Mesenteric fat pad (tissue), 1 donor: ENCODE measurements around the gene DIO3. TPM values are rescaled to one million over a fixed set of nuclear protein-coding genes. Genes with fewer than 3 reads are reported as not detected.
"Not testable (repeated sequence)": the region's sequence is repeated elsewhere in the genome, so short reads cannot be mapped to it uniquely, and the experiment has no call there.

Experiments used
- DNase-seq: peaks from one replicate; pipeline ENCODE4 v3.0.0-alpha.2; 2020; ENCODE audit warnings: low spot score
- total RNA-seq: library from RNA; stranded (reverse); fragmentation: NEBNext Ultra II Directional; extraction: Animal tissue kit (Norgen Biotek cat#: 25700); gene quantifications from one replicate; pipeline ENCODE4 v1.2.1, GENCODE V29; 2021
- donor health status: DM: yes; HTN: yes; CAD: no.

Gene DIO3
- total RNA-seq, 1 donor from 2014 or later: 6.4 TPM

GRCh38 chr14:101540481-101541462 is 20.5 kb upstream of the DIO3 start:
- DNase-seq: no peak

DNA sequence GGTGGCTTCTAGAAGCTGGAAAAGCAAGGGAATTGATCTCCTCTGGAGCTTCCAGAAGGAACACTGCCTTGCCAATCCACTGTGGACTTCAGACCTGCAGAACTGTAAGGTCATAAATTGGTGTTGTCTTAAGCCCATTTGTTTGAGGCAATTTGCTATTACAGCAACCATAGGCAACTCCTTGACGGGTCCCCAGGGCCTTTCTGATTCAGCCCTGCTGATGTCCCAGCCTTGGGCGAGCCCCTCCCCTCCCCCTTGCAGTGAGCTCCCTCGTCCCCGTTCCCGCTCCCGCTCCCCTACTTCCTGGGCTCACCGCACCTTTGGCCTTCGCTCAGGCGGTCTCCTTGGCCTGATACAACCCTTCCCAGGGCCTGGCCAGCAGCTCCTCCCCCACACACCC is 18.9 kb upstream of the DIO3 start:
- no peak for DNase-seq

DNA sequence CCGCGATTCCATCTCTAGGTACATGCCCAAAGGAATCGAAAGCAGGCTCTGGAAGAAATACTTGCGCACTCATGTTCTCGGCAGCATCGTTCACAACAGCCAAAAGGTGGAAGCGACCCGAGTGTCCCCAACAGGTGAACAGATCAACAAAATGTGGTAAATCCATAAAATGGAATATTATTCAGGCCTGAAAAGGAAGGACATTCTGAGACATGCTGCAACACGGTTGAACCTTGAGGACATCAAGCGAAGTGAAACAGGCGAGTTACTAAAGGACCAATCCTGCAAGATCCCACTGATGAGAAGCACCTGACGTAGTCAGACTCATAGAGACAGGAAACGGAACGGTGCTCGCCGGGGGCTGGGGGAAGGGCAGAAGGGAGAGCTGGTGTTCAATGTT is 17.5 kb upstream of the DIO3 start:
- no peak for DNase-seq

GRCh38 chr14:101544550-101544949 is 16.7 kb upstream of the DIO3 start:
- DNase-seq: no peak

DNA sequence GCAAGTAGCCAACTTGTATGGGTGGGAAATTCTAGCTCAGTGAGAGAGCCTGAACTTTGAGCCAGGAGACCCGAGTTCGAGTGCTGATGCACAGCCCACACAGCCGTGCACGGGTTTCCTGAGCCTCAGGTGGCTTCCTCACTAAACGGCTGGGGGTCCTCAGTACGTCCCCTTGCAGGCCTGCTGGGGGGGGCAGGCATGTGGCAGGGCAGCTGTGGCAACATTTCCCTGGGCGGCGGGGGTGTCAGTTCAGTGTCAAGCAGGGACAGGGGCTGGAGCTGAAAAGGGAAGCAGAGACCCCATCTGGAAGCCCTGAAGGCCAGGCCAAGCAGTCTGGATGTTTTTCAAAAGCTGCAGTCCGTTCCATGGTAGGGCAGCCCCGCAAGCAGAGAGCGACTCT is 14.6 kb upstream of the DIO3 start:
- no peak for DNase-seq

GRCh38 chr14:101547107-101547738 is 14.1 kb upstream of the DIO3 start:
- no peak for DNase-seq

GRCh38 chr14:101547961-101548669 is 13.2 kb upstream of the DIO3 start:
- no peak for DNase-seq

- DNase-seq: no peak
Observed at GRCh38 chr14:101548710-101549109, 12.6 kb upstream of the DIO3 start.

GRCh38 chr14:101549154-101549553 is 12.1 kb upstream of the DIO3 start:
- DNase-seq: no peak

DNA sequence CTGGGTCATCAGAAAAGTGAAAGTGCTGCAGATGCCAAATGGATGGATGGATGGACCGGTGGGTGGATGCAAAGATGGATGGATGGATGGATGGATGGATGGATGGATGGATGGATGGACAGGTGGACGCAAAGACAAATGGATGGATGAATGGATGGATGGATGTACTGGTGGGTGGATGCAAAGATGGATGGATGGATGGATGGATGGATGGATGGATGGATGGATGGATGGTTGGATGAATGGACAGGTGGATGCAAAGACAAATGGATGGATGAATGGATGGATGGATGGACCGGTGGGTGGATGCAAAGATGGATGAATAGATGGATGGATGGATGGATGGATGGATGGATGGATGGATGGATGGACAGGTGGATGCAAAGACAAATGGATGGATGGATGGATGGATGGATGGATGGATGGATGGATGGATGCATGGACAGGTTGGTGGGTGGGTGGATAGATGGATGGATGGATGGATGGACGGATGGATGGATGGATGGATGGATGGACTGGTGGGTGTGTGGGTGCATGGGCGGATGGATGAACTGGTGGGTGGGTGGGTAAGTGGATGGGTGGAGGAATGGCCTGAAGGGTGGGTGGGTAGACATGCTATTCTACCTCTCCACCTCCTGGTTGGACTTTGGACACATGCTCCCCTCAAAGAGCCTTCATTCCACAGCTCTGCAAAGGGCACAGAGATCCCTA is 10.9 kb upstream of the DIO3 start:
- DNase-seq: not testable (repeated sequence)

DNA sequence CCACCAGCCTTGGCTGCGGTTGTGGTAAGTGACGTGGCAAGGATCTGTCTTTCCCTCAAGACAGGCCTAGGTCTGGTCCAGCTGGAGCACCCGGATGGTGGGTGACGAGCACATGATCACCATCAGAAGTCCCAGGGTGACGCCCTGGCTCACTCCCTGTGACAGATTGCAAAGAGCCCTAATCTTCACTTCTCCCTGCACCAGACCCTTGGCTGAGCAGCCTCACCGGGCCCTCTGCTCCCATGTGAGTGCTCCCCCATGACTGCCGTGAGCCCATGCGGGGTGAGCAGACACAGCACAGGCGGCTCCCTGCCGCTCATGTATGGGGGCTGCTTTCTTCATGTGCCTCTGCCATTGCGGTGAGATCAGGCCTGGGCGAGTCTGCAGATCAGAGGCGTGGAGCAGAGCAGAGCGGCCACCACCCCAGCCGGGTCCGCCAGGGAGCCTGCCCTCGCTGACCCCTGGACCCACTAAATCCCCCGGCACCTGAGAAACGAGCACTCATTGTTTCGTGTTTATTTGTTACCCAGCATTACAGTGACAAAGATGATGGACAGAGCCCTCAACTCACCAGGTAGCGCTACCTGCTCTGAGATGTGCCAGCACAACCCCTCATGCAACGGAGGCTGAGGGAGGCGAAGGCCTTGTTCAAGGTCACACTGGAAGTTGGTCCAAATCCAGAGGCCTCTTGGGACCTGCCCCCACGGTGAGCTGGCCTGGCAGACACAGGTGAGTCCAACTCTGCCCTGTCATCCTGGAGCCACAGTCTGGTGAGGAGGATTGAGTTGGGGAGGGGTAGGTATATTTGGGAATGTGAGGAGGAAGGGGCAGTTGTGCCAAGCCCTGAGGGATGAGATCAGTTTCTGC is 9.3 kb upstream of the DIO3 start:
- DNase-seq: no peak

GRCh38 chr14:101552786-101553231 is 8.5 kb upstream of the DIO3 start:
- DNase-seq: no peak

- no peak for DNase-seq
Observed at GRCh38 chr14:101553393-101553792, 7.9 kb upstream of the DIO3 start.

DNA sequence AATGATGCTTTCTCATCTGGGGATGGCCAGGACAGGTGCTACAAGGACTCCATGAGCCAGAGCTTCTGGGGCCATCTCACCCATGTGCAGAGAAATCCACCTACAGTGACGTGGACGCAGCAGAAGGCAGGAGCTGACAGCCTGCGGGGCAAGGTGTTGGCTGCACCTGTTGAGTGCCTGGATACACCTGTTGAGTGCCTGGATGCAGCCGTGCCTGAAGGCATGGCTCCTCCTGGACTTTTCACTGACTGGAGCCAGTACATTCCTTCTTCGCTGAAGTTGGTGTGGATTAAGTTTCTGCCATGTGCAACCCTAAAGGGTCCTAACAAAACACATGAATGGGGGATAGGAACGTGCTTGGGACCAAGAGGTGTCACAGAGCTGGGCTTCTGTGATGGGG is 7.4 kb upstream of the DIO3 start:
- no peak for DNase-seq

DNA sequence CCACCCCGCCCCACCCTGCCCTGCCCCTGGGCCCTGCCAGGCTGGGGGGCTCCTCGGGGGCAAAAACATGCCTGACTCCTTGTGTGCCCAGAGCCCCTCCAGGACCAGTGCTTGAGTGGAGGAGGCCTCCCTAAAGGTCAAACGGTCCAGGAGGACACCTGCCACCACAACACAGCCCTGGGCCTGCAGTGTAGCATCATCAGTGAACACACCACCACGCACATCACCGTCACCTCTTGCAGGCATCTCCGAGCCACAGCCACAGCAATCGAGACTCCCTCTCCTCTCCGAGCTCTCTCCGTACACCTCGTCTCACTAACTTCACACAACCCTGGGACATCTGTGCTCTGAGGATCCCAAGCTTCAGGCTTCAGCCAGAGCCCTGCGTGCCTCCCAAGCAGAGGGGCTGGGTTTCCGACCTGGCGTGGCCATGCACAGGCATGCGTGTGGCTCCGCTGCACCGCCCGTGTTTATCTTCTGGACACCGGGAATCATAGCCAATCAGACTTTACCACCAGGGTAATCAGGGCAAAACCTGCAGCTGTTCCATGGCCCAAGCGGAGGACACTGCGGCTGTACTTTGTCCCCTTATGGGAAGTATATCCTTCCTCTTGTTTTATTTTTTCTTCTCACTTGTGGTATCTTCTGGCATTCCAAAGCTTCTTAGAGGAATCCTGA is 6.2 kb upstream of the DIO3 start:
- DNase-seq: no peak

DNA sequence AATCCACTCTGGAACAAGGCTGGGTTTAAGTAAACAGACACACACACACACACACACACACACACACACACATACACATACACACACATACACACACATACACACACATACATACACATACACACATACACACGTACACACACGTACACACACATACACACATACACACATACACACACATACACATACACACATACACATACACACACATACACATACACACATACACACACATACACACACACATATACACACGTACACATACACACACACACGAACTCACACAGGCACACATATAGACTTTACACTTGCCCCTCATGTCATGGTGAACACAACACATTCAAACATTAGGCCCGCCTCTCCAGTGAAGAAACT is 5.6 kb upstream of the DIO3 start:
- DNase-seq: not testable (repeated sequence)

GRCh38 chr14:101556131-101556530 is 5.2 kb upstream of the DIO3 start:
- no peak for DNase-seq

- DNase-seq: no peak
Observed at GRCh38 chr14:101556566-101557320, 4.6 kb upstream of the DIO3 start.

DNA sequence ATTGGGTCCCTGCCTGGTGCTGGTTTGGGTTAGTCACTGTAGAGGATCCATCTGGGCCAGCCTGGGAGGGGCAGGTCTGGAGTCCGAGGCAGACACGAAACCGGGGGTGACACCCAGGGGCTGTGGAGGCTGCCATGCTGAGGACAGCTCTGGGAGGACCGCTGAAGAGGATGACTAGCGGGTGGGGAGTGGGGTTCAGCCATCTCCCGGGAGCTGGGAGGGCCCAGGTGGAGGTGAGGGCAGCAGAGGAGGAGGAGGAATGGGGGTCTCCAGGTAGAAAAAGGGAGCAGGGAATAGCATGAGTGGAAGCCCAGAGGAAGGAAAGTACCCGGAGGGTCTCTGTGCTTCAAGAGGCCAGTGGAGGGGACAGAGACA is 4.0 kb upstream of the DIO3 start:
- no peak for DNase-seq
